Activated CD4-positive, alpha-beta T cell treated with anti-CD3 and anti-CD28 coated beads, Interleukin-10, Interleukin-2, amounts not matched to agents 100 ng/mL and 50 ng/mL, durations not matched to agents 16 hours and 8 hours (primary cell): ENCODE measurements around the gene CISD1.
"Not testable (repeated sequence)": the region's sequence is repeated elsewhere in the genome, so short reads cannot be mapped to it uniquely, and the experiment has no call there.

Experiments used
- DNase-seq: peaks from one replicate; pipeline ENCODE4 v3.0.0-alpha.2; 2020

Gene CISD1

GRCh38 chr10:58268946-58269781, at the start of gene CISD1:
TSS of gene CISD1 (plus strand) at chr10:58269162. CDS start at chr10:58269274, 112 bp downstream.
- DNase-seq, result peak; percentile 99

GRCh38 chr10:58219875-58220274, 49.1 kb upstream of the CISD1 start:
- DNase-seq, result no peak

- no peak for DNase-seq
Observed at GRCh38 chr10:58220769-58221451, 48.1 kb upstream of the CISD1 start.

GRCh38 chr10:58225654-58226053, 43.3 kb upstream of the CISD1 start:
- no peak for DNase-seq

GRCh38 chr10:58229856-58230255, 39.1 kb upstream of the CISD1 start:
- not testable (repeated sequence) for DNase-seq

- peak; percentile 2 for DNase-seq
Observed at GRCh38 chr10:58237014-58237834, 31.7 kb upstream of the CISD1 start.

GRCh38 chr10:58239561-58240169, 29.3 kb upstream of the CISD1 start:
- no peak for DNase-seq

- no peak for DNase-seq
Observed at GRCh38 chr10:58240531-58240930, 28.4 kb upstream of the CISD1 start.

- DNase-seq, result no peak
Observed at GRCh38 chr10:58241346-58241745, 27.6 kb upstream of the CISD1 start.

- no peak for DNase-seq
Observed at GRCh38 chr10:58243269-58243668, 25.7 kb upstream of the CISD1 start.

- DNase-seq, result not testable (repeated sequence)
Observed at GRCh38 chr10:58243801-58244200, 25.2 kb upstream of the CISD1 start.

GRCh38 chr10:58244242-58244641, 24.7 kb upstream of the CISD1 start:
- not testable (repeated sequence) for DNase-seq

- not testable (repeated sequence) for DNase-seq
Observed at GRCh38 chr10:58244666-58245065, 24.3 kb upstream of the CISD1 start.

GRCh38 chr10:58253184-58253583, 15.8 kb upstream of the CISD1 start:
- no peak for DNase-seq

GRCh38 chr10:58254644-58255043, 14.3 kb upstream of the CISD1 start:
- no peak for DNase-seq

- DNase-seq, result not testable (repeated sequence)
Observed at GRCh38 chr10:58256013-58256780, 12.8 kb upstream of the CISD1 start.

GRCh38 chr10:58258977-58259692, 9.8 kb upstream of the CISD1 start:
- DNase-seq, result no peak

- DNase-seq, result no peak
Observed at GRCh38 chr10:58260334-58260733, 8.6 kb upstream of the CISD1 start.

GRCh38 chr10:58262766-58263165, 6.2 kb upstream of the CISD1 start:
- no peak for DNase-seq

- DNase-seq, result no peak
Observed at GRCh38 chr10:58264780-58265179, 4.2 kb upstream of the CISD1 start.

GRCh38 chr10:58265249-58265648, 3.7 kb upstream of the CISD1 start:
- no peak for DNase-seq
